Subcutaneous abdominal adipose tissue (tissue), 5 donors: ENCODE results near the gene RALGPS1.

Experiments used
- H3K27ac ChIP-seq: one replicate; pipeline ENCODE4 v1.7.0; 2013; ENCODE audit warnings: low read depth, mild to moderate bottlenecking, inconsistent platforms, low read length, moderate library complexity
- H3K27me3 ChIP-seq, 5 donors: one replicate each; pipeline ENCODE4 v1.7.0; 2013; ENCODE audit warnings: low read length in 5 of 5, inconsistent platforms in 1 of 5; ENCODE audit not compliant: control insufficient read depth in 5 of 5, insufficient read depth in 4 of 5
- H3K36me3 ChIP-seq, 5 donors: one replicate each; pipeline ENCODE4 v1.7.0; 2013; ENCODE audit warnings: low read length in 5 of 5; ENCODE audit not compliant: control insufficient read depth in 5 of 5, insufficient read depth in 5 of 5
- H3K4me1 ChIP-seq, 5 donors: one replicate each; pipeline ENCODE4 v1.7.0; 2013; ENCODE audit warnings: low read length in 5 of 5, mild to moderate bottlenecking in 3 of 5, moderate library complexity in 1 of 5; ENCODE audit not compliant: control insufficient read depth in 5 of 5, insufficient read depth in 5 of 5
- H3K4me3 ChIP-seq, 5 donors: one replicate each; pipeline ENCODE4 v1.7.0; 2013; ENCODE audit warnings: low read length in 5 of 5, low read depth in 1 of 5
- H3K9ac ChIP-seq, 5 donors: one replicate each; pipeline ENCODE4 v1.7.0; 2013; ENCODE audit warnings: low read length in 5 of 5, mild to moderate bottlenecking in 4 of 5, moderate library complexity in 3 of 5
- H3K9me3 ChIP-seq, 5 donors: one replicate each; pipeline ENCODE4 v1.7.0; 2013; ENCODE audit warnings: low read length in 5 of 5; ENCODE audit not compliant: control insufficient read depth in 5 of 5
- donor health status: healthy.
- donor health status: healthy.
- donor health status: healthy.
- donor health status: healthy.
- donor health status: healthy.

The RALGPS1 gene

DNA sequence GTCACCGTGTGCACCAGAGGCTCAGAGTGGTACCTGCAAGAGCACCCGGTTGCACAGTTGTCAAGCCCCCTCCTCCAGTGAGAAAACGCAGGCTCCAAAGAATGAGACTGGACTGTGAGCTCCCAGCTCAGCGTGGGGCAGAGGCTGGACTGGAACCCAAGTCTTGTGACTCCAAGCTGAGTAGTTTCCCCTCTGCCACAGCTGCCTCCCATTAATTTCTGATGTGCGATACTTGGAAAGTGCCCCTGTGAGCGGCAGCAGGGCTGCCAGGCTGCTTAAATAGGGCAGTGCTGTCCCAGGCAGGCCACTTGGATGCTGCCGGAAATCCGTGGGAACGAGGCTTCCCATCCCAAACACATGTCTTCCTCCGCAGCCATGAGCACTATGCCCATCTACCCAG is 270.1 kb downstream of the RALGPS1 start:
- Histone ChIP-seq H3K9ac (no peak overlapping the region), H3K27ac (peak overlapping the region; percentile 95), H3K9me3 (no peaks in the 10 kb centered on the region), H3K4me1 (peaks cover 24 to 64% (median 60%) of the 10 kb centered on the region in 5 donors), H3K4me3 (no peak overlapping the region), H3K36me3 (no peaks in the 10 kb centered on the region), H3K27me3 (no peaks in the 10 kb centered on the region)

DNA sequence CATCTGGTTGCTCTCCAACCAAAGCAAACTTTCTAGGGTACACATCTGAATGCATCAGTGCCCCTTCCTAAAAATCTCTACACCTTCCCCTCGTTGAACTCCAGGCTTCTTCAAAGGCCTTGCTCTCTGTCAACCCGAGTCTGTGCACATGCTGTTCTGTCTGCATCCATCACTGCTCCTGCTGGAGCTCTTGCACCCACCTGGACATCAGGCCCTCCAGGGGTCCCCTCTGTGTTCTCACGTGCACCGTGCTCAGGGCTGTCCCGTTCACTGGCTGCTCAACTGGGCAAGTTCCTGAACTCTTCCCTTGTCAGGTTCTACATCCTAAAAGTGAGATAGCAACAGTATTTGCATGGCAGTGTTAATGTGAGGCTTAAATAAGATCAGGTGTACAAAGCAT is 270.6 kb downstream of the RALGPS1 start:
- peak overlapping the region; percentile 95 for H3K27ac ChIP-seq
- H3K9ac ChIP-seq: no peak overlapping the region
- H3K36me3 ChIP-seq: no peaks in the 10 kb centered on the region

DNA sequence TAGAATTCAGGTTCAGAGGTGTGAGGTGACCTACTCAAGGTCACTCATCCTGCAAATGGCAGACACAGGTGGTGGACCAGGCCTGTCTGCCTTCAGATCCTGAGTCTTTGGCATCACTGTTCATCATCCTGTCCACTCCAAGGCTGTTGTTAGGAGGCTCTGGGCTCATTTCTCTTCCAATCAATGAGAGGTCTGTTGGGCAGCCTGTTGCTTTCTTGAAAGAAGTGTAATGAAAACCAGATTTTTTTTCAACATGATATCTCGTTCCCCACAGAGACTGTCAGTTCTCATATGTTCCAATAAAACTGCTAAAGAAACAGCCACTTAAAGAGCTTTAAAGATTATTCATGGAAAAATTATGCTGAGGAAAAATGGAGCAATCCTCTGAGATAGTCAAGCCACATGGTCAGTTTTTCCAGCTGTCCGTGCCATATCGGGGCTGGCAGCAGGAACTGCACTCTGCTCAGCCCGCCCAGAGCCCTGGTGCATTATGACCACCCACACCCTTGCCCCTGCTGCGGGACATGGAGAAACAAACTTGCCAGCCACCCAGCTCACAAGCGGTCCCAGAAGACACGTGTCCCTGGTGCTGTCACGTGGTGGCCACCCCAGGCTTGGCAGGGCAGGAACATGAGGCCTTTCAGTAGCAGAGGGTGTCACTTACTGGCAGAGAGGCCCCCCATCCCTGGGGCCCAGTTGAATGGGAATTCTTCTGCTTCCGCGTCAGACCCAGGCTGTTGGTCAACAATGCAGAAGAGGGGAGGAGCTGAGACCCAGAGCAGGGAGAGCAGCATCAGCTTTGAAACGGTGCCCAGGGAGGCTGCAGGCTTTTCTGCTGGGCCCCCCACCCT is 271.6 kb downstream of the RALGPS1 start:
- no peaks in the 10 kb centered on the region for H3K36me3 ChIP-seq
- peak overlapping the region in 3 of 5 donors; percentile 53 to 78 (median 63) for H3K9ac ChIP-seq
- no peaks in the 10 kb centered on the region for H3K9me3 ChIP-seq
- peak overlapping the region in 2 of 5 donors; percentile 5 to 12 for H3K4me3 ChIP-seq
- H3K27ac ChIP-seq: peak overlapping the region; percentile 95
- peaks cover 24 to 61% (median 52%) of the 10 kb centered on the region in 5 donors for H3K4me1 ChIP-seq
- H3K27me3 ChIP-seq: no peaks in the 10 kb centered on the region

More for the DNA sequence above, 270.6 kb downstream of the RALGPS1 start:
- H3K4me3 ChIP-seq: no peak overlapping the region
- H3K4me1 ChIP-seq: peaks cover 24 to 65% (median 58%) of the 10 kb centered on the region in 5 donors
- H3K27me3 ChIP-seq: no peaks in the 10 kb centered on the region
- H3K9me3 ChIP-seq: no peaks in the 10 kb centered on the region

DNA sequence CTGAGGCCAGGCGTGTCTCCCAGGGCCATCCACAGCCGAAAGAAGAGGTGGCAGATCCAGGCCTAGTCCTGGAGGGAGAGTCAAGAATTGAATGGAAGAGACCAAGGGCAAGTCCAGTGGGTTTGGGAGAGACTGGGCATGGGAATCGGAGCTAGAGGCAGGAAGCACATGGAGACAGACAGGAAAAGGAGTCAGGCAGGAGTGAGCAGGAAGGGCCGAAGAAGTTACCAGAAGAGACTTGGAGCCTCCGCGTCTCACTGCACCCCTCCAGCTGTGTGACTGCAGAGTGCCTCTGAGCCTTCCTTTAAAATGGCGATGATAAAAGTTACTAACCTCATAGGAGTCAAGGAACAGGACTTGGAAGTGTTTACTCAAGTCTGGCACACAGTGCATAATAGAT is 272.2 kb downstream of the RALGPS1 start:
- no peaks in the 10 kb centered on the region for H3K9me3 ChIP-seq
- H3K27me3 ChIP-seq: no peaks in the 10 kb centered on the region
- H3K4me3 ChIP-seq: peak overlapping the region in 3 of 5 donors; percentile 5 to 20 (median 12)
- H3K9ac ChIP-seq: peak overlapping the region in 4 of 5 donors; percentile 2 to 78 (median 58)
- H3K4me1 ChIP-seq: peaks cover 24 to 56% (median 46%) of the 10 kb centered on the region in 5 donors
- no peaks in the 10 kb centered on the region for H3K36me3 ChIP-seq
- peak overlapping the region; percentile 95 for H3K27ac ChIP-seq

DNA sequence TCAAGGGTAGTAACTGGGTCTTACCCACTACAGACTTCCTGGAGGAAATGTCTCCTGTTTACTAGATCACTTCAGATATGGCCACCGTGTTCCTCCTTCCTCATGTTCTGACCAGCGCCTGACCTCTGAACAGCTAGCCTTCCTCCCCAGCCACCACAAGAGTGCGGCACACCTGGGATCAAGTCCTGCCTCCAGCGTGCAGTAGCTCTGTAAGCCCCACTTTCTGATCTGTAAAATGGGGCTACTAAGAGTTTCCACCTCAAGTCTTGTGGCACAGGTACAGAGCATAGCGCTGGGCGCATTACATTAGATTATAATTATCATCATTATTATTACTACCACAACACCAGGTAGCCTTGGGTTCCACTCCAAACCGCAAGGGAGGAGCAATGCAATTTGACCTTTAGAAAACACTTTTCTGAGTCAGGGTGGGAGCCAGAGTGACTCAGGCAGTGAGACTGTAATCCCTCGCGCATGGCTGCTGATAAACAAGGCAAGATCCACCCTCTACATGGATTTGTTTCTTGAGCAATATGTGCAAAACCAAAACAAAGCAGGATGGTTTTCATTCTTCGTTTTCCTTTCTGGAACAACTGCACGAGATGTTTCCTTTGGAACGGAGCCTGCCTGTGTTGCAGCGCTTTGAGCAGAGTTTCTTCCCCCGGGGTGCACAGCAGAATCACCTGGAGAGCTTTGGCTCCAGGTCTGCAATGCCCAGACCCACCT is 272.8 kb downstream of the RALGPS1 start:
- no peaks in the 10 kb centered on the region for H3K27me3 ChIP-seq
- peaks cover 24 to 56% (median 46%) of the 10 kb centered on the region in 5 donors for H3K4me1 ChIP-seq
- H3K9ac ChIP-seq: peak overlapping the region in 4 of 5 donors; percentile 2 to 78 (median 58)
- peak overlapping the region in 2 of 5 donors; percentile 2 to 10 for H3K4me3 ChIP-seq
- no peaks in the 10 kb centered on the region for H3K36me3 ChIP-seq
- no peaks in the 10 kb centered on the region for H3K9me3 ChIP-seq
- peak overlapping the region; percentile 95 for H3K27ac ChIP-seq

DNA sequence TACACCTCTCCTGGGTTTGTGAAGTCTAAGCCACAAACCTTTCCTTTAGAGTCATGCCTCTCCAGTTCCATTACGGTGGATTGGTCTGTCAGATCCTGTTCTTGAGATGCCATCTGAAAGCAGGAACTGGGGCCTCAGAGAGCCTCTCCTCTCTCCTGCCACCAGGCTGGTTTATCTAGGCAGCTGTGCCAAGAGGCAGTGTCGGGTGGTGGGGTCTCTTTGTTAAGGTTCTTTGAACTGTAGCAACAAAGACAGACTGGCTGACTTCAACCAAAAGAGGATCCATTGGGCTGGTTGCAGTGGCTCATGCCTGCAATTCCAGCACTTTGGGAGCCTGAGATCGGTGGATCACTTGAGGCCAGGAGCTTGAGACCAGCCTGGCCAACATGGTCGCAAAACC is 273.8 kb downstream of the RALGPS1 start:
- H3K36me3 ChIP-seq: no peaks in the 10 kb centered on the region
- no peak overlapping the region for H3K27ac ChIP-seq
- no peaks in the 10 kb centered on the region for H3K27me3 ChIP-seq
- no peak overlapping the region for H3K4me3 ChIP-seq
- H3K9me3 ChIP-seq: no peaks in the 10 kb centered on the region
- no peak overlapping the region for H3K9ac ChIP-seq
- peaks cover 24 to 52% (median 46%) of the 10 kb centered on the region in 5 donors for H3K4me1 ChIP-seq

DNA sequence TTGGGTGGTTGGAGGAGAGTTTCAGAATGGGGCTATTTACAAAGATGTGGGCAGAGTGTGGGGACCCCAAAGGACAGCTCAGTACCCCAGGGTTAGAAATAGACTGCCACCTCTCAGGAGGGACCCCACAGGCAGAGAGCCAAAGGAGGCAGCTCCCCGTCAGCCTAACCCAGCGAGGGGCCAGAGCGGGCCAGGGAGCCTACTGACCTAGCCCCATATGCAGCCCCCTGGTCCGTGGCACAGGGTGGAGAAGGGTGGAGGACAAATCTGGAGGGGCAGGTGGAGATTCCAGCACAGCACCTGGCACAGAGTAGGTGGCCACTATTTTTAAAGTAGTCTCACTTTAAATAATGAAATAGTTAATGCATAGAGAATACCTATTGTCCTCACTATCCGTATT is 275.0 kb downstream of the RALGPS1 start:
- H3K9me3 ChIP-seq: no peaks in the 10 kb centered on the region
- no peak overlapping the region for H3K27ac ChIP-seq
- H3K27me3 ChIP-seq: no peaks in the 10 kb centered on the region
- no peaks in the 10 kb centered on the region for H3K36me3 ChIP-seq
- H3K4me3 ChIP-seq: no peak overlapping the region
- H3K9ac ChIP-seq: no peak overlapping the region
- H3K4me1 ChIP-seq: peaks cover 20 to 44% (median 38%) of the 10 kb centered on the region in 5 donors

DNA sequence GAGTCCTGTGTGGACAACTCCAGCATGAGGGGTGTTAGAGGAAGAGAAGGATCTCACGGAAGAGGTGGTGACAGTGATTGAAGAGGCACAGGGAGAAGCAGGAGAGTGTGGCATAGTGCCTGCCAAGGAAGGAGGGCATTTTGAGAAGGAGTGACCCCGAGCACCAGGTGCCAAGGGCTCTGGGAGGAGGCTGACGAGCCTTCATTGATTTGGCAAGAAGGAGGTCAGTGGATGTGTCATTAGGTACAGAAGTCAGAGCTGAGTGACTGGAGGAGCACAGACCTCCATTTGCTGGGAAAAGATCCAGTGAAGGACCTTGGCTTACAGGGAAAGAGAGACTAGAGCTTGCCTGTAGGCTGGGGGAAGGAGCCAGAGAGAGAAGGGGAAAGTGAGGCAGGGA is 278.2 kb downstream of the RALGPS1 start:
- Histone ChIP-seq H3K27me3 (no peaks in the 10 kb centered on the region), H3K36me3 (no peaks in the 10 kb centered on the region), H3K4me3 (no peak overlapping the region), H3K4me1 (peaks cover 6 to 29% (median 20%) of the 10 kb centered on the region in 5 donors), H3K27ac (no peak overlapping the region), H3K9ac (no peak overlapping the region), H3K9me3 (no peaks in the 10 kb centered on the region)

DNA sequence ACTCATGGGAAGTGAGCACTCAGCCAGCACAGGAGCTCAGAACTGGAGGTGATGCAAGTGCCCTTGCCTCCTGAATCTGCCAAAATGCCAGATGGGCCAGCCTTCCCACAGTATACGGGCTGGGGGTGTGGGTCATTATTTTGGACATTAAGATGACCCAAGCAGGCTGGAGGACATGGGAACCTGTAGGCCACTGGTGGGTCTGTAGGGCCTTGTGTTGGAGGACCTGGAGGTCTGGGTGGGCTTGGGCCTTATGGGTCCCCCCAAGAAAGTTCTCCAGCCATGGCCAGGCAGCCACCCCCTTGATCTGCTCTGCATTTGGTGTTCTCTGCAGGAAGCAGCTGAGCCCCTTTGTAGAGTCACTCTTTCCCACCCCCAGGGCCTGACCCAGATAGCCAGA is 278.9 kb downstream of the RALGPS1 start:
- no peak overlapping the region for H3K27ac ChIP-seq
- no peaks in the 10 kb centered on the region for H3K9me3 ChIP-seq
- no peaks in the 10 kb centered on the region for H3K36me3 ChIP-seq
- H3K9ac ChIP-seq: no peak overlapping the region
- H3K27me3 ChIP-seq: no peaks in the 10 kb centered on the region
- peaks cover 6 to 31% (median 20%) of the 10 kb centered on the region in 5 donors for H3K4me1 ChIP-seq
- H3K4me3 ChIP-seq: no peak overlapping the region
